ENCODE measurements around the gene SOX13. TPM values are rescaled to one million over a fixed set of nuclear protein-coding genes. Genes with fewer than 3 reads are reported as not detected.

The SOX13 gene
- total and polyA plus RNA-seq, 10 of the 15 experiments (the other 5 are each of a cell fraction or from before 2014, with no cell fraction given), result 0.04 to 0.31 (median 0.11) TPM; not detected in 7

DNA sequence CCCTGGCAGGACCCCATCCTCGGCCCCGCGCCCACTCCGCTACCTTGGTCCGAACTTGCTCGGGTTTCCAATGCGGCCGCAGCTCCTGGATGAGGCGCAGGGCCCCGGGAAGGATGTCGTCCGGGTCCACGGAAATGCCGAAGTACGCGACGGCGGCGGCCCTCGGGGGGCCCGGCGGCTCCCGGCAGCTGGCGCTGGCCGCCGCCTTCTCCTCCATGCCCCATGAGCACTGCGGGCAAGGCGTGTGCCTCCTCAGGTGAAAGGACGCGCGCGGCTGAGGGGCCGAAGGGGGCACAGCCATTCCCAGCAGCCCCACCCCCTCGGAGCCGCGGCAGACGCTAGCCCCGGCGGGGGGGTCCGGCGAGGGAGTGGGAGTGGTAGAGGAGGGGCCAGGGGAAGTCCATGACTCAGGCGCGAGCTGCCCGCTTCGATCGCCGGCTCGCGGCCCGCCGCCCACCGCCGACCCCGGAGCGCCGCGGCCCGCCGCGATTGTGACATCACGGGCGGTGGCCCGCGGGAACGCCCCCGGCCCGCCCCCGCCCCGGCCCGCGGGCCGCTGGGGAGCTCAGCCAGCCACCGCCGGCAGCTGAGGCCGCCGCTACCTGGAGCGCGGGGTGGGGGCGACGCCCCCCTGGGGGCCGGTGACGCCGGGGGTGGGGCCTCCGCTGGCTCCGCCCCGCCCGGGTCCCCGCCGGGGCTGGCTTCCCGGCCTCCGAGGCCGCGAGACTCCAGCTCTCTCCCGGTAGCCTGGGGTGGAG, 78.8 kb downstream of the SOX13 start, which contains the start of gene ETNK2 (continued):
- TF ChIP-seq, protein P1, sequence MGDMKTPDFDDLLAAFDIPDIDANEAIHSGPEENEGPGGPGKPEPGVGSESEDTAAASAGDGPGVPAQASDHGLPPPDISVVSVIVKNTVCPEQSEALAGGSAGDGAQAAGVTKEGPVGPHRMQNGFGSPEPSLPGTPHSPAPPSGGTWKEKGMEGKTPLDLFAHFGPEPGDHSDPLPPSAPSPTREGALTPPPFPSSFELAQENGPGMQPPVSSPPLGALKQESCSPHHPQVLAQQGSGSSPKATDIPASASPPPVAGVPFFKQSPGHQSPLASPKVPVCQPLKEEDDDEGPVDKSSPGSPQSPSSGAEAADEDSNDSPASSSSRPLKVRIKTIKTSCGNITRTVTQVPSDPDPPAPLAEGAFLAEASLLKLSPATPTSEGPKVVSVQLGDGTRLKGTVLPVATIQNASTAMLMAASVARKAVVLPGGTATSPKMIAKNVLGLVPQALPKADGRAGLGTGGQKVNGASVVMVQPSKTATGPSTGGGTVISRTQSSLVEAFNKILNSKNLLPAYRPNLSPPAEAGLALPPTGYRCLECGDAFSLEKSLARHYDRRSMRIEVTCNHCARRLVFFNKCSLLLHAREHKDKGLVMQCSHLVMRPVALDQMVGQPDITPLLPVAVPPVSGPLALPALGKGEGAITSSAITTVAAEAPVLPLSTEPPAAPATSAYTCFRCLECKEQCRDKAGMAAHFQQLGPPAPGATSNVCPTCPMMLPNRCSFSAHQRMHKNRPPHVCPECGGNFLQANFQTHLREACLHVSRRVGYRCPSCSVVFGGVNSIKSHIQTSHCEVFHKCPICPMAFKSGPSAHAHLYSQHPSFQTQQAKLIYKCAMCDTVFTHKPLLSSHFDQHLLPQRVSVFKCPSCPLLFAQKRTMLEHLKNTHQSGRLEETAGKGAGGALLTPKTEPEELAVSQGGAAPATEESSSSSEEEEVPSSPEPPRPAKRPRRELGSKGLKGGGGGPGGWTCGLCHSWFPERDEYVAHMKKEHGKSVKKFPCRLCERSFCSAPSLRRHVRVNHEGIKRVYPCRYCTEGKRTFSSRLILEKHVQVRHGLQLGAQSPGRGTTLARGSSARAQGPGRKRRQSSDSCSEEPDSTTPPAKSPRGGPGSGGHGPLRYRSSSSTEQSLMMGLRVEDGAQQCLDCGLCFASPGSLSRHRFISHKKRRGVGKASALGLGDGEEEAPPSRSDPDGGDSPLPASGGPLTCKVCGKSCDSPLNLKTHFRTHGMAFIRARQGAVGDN (IDR thresholded peaks at IDR 0.05), result no peak
- TF ChIP-seq RCOR1 (conservative IDR thresholded peaks at IDR 0.05; ENCODE audit: low read depth, low read length) (no peak), SPI1 (IDR thresholded peaks at IDR 0.05; ENCODE audit: borderline replicate concordance, insufficient read depth, low read depth, low read length) (no peak), SMARCA5 (IDR thresholded peaks at IDR 0.05) (no peak)
- TF ChIP-seq, protein P2, sequence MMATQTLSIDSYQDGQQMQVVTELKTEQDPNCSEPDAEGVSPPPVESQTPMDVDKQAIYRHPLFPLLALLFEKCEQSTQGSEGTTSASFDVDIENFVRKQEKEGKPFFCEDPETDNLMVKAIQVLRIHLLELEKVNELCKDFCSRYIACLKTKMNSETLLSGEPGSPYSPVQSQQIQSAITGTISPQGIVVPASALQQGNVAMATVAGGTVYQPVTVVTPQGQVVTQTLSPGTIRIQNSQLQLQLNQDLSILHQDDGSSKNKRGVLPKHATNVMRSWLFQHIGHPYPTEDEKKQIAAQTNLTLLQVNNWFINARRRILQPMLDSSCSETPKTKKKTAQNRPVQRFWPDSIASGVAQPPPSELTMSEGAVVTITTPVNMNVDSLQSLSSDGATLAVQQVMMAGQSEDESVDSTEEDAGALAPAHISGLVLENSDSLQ (IDR thresholded peaks at IDR 0.05), result no peak
